K562 (cell line): Measurements from ENCODE around the gene CASP6. TPM values are rescaled to one million over a fixed set of nuclear protein-coding genes. Genes with fewer than 3 reads are reported as not detected.

ENCODE experiments used
- HDGF ChIP-seq: fragments of 450-650 bp; IDR thresholded peaks from 2 replicates; pipeline ENCODE4 v1.6.1; 2016
- MAFG ChIP-seq: fragments of 450-650 bp; conservative IDR thresholded peaks from 2 replicates; pipeline ENCODE4 v1.6.1; 2016; ENCODE audit warnings: missing genetic modification characterization, missing compliant biosample characterization
- NFYB ChIP-seq: IDR thresholded peaks from 2 replicates; pipeline ENCODE4 v1.6.1; 2011; ENCODE audit warnings: mild to moderate bottlenecking, moderate library complexity; ENCODE audit not compliant: insufficient read length; ENCODE audit errors: extremely low read depth
- NR2C1 ChIP-seq, 2 experiments: fragments of 450-650 bp; IDR thresholded peaks; 2 replicates each; pipeline ENCODE4 v1.6.1; 2017; ENCODE audit warnings: mild to moderate bottlenecking in 2 of 2, antibody characterized with exemption in 1 of 2, inconsistent platforms in 1 of 2, missing compliant biosample characterization in 1 of 2, missing genetic modification characterization in 1 of 2
- SPI1 ChIP-seq: IDR thresholded peaks from 2 replicates; pipeline ENCODE4 v1.6.1; 2011; ENCODE audit warnings: low read depth, low read length, control low read depth, borderline replicate concordance
- ZC3H11A ChIP-seq: IDR thresholded peaks from 2 replicates; pipeline ENCODE4 v1.6.1; 2012; ENCODE audit warnings: low read depth, low read length, improper control_type of control experiment
- ZNF232 ChIP-seq: sonication (generic); formaldehyde crosslinking; IDR thresholded peaks from 2 replicates; pipeline ENCODE4 v1.8.0; 2022; ENCODE audit warnings: mild to moderate bottlenecking, missing genetic modification reagents
- ZNF3 ChIP-seq: fragments of 250-450 bp; sonication (Bioruptor Pico); IDR thresholded peaks from 2 replicates; pipeline ENCODE4 v1.5.0; 2021; ENCODE audit warnings: mild to moderate bottlenecking, moderate library complexity
- polyA plus RNA-seq, 8 experiments: library from polyadenylated mRNA; depleted of rRNA in 4 of 8; stranded (reverse) in 5 of 8; unstranded in 3 of 8; fragments of >200 nt; fragmentation: Nextera tagmentation in 2 of 8; fragmentation: Illumina TruSeq in 1 of 8; extraction: Ambion mirVana in 2 of 8; extraction: Trizol in 1 of 8; gene quantifications; 2 replicates each; pipeline versions ENCODE4 v1.2.1 to v1.2.3, GENCODE V29; 2011 to 2014; ENCODE audit warnings: inconsistent platforms in 1 of 8, missing spikeins in 1 of 8
- total RNA-seq, 7 experiments: library from RNA; depleted of rRNA in 6 of 7; stranded (reverse); fragments of >200 nt in 6 of 7; fragmentation: Illumina TruSeq in 2 of 7; extraction: Trizol in 2 of 7; gene quantifications; 2 replicates each; pipeline versions ENCODE4 v1.2.1 to v1.2.3, GENCODE V29; 2011 to 2021; ENCODE audit warnings: low replicate concordance in 1 of 7
- TF ChIP-seq, protein P1 (sequence below): fragments of 450-650 bp; IDR thresholded peaks from 2 replicates; pipeline ENCODE4 v1.6.1; 2016; ENCODE audit warnings: mild to moderate bottlenecking, moderate library complexity
- TF ChIP-seq, protein P2 (sequence below): fragments of 450-650 bp; IDR thresholded peaks from 2 replicates; pipeline ENCODE4 v1.6.1; 2016
- TF ChIP-seq, protein P3 (sequence below): fragments of 450-650 bp; formaldehyde crosslinking; conservative IDR thresholded peaks from 2 replicates; pipeline ENCODE4 v1.4.0; 2022; ENCODE audit warnings: mild to moderate bottlenecking, missing genetic modification characterization

The CASP6 gene
- total and polyA plus RNA-seq, 9 of the 15 experiments (the other 6 are each of a cell fraction or from before 2014, with no cell fraction given) = 20.8 to 72.7 (median 39.1) TPM

DNA sequence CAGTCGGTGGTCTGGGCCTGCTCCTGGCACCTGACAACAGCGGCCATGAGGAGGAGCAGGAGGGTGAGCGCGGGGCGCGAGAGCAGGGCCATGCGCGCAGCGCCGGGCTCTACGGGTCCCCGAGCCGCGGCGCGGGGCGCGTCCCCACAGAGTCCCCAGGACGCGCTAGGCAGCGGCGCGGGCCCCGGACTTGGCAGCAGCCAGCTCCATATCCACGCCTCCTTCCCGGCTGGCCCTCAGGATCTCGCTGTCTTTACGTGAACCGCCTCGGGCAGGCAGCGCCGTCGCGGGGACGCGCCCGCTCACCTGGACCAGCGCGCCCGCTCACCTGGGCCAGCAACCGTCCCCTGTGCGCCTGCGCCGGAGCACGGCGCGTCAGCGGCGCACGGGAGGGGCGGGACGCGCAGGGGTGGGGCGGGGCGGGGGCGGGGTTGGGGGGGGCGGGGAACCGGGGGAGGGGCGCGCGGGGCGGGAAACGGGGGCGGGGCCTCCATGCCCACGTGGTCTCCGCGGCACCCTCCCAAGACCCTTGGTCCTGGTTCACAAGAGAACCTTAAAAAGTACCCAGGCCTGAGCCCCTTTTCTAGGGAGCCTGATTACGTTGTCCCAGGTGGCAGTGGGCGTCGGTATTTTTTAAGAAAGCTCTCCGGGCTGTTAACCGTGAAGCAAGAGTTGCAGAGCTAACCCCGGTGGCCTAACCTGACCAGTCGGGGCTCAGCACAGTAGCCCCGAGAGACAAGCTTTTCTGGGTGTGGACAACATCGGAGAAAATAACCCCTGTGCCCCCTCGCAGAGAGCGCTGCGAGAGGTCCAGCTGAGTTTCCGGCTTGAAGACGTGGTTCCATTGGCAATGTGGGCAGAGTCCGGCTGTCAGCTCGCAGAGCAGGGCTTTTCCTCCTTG, 26.7 kb upstream of the CASP6 start, which contains the start of gene PLA2G12A (continued):
- TF ChIP-seq, protein P1, sequence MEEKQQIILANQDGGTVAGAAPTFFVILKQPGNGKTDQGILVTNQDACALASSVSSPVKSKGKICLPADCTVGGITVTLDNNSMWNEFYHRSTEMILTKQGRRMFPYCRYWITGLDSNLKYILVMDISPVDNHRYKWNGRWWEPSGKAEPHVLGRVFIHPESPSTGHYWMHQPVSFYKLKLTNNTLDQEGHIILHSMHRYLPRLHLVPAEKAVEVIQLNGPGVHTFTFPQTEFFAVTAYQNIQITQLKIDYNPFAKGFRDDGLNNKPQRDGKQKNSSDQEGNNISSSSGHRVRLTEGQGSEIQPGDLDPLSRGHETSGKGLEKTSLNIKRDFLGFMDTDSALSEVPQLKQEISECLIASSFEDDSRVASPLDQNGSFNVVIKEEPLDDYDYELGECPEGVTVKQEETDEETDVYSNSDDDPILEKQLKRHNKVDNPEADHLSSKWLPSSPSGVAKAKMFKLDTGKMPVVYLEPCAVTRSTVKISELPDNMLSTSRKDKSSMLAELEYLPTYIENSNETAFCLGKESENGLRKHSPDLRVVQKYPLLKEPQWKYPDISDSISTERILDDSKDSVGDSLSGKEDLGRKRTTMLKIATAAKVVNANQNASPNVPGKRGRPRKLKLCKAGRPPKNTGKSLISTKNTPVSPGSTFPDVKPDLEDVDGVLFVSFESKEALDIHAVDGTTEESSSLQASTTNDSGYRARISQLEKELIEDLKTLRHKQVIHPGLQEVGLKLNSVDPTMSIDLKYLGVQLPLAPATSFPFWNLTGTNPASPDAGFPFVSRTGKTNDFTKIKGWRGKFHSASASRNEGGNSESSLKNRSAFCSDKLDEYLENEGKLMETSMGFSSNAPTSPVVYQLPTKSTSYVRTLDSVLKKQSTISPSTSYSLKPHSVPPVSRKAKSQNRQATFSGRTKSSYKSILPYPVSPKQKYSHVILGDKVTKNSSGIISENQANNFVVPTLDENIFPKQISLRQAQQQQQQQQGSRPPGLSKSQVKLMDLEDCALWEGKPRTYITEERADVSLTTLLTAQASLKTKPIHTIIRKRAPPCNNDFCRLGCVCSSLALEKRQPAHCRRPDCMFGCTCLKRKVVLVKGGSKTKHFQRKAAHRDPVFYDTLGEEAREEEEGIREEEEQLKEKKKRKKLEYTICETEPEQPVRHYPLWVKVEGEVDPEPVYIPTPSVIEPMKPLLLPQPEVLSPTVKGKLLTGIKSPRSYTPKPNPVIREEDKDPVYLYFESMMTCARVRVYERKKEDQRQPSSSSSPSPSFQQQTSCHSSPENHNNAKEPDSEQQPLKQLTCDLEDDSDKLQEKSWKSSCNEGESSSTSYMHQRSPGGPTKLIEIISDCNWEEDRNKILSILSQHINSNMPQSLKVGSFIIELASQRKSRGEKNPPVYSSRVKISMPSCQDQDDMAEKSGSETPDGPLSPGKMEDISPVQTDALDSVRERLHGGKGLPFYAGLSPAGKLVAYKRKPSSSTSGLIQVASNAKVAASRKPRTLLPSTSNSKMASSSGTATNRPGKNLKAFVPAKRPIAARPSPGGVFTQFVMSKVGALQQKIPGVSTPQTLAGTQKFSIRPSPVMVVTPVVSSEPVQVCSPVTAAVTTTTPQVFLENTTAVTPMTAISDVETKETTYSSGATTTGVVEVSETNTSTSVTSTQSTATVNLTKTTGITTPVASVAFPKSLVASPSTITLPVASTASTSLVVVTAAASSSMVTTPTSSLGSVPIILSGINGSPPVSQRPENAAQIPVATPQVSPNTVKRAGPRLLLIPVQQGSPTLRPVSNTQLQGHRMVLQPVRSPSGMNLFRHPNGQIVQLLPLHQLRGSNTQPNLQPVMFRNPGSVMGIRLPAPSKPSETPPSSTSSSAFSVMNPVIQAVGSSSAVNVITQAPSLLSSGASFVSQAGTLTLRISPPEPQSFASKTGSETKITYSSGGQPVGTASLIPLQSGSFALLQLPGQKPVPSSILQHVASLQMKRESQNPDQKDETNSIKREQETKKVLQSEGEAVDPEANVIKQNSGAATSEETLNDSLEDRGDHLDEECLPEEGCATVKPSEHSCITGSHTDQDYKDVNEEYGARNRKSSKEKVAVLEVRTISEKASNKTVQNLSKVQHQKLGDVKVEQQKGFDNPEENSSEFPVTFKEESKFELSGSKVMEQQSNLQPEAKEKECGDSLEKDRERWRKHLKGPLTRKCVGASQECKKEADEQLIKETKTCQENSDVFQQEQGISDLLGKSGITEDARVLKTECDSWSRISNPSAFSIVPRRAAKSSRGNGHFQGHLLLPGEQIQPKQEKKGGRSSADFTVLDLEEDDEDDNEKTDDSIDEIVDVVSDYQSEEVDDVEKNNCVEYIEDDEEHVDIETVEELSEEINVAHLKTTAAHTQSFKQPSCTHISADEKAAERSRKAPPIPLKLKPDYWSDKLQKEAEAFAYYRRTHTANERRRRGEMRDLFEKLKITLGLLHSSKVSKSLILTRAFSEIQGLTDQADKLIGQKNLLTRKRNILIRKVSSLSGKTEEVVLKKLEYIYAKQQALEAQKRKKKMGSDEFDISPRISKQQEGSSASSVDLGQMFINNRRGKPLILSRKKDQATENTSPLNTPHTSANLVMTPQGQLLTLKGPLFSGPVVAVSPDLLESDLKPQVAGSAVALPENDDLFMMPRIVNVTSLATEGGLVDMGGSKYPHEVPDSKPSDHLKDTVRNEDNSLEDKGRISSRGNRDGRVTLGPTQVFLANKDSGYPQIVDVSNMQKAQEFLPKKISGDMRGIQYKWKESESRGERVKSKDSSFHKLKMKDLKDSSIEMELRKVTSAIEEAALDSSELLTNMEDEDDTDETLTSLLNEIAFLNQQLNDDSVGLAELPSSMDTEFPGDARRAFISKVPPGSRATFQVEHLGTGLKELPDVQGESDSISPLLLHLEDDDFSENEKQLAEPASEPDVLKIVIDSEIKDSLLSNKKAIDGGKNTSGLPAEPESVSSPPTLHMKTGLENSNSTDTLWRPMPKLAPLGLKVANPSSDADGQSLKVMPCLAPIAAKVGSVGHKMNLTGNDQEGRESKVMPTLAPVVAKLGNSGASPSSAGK = peak; percentile 51
- TF ChIP-seq ZNF3 (CRISPR knock-in tag) (no peak), ZC3H11A (no peak), HDGF (no peak), NFYB (no peak), SPI1 (no peak), MAFG (no peak), ZNF232 (CRISPR knock-in tag) (no peak), NR2C1 (IDR thresholded peaks at IDR 0.05) (no peak), NR2C1 (tag; IDR thresholded peaks at IDR 0.05) (no peak)
- TF ChIP-seq, protein P2, sequence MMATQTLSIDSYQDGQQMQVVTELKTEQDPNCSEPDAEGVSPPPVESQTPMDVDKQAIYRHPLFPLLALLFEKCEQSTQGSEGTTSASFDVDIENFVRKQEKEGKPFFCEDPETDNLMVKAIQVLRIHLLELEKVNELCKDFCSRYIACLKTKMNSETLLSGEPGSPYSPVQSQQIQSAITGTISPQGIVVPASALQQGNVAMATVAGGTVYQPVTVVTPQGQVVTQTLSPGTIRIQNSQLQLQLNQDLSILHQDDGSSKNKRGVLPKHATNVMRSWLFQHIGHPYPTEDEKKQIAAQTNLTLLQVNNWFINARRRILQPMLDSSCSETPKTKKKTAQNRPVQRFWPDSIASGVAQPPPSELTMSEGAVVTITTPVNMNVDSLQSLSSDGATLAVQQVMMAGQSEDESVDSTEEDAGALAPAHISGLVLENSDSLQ = 0 out of 2 replicates have a peak, but pooled peaks have one; percentile 20
- TF ChIP-seq, protein P3, sequence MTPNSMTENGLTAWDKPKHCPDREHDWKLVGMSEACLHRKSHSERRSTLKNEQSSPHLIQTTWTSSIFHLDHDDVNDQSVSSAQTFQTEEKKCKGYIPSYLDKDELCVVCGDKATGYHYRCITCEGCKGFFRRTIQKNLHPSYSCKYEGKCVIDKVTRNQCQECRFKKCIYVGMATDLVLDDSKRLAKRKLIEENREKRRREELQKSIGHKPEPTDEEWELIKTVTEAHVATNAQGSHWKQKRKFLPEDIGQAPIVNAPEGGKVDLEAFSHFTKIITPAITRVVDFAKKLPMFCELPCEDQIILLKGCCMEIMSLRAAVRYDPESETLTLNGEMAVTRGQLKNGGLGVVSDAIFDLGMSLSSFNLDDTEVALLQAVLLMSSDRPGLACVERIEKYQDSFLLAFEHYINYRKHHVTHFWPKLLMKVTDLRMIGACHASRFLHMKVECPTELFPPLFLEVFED (CRISPR knock-in tag) = no peak
